Measurements from ENCODE around the gene SELP.

- TF ChIP-seq POLR2A (IDR thresholded peaks at IDR 0.05; ENCODE audit: low read length), result no peak
- TF ChIP-seq GATA1 (IDR thresholded peaks at IDR 0.05; ENCODE audit: low read depth, low read length), result no peak
Measured at GRCh38 chr1:169588785-169589485, 41.0 kb downstream of the SELP start.

All from erythroblast (primary cell).